GM19455 (cell line): Measurements from ENCODE around the gene MTRF1.
"Not testable (repeated sequence)": the region's sequence is repeated elsewhere in the genome, so short reads cannot be mapped to it uniquely, and the experiment has no call there.

Experiments used
- ATAC-seq: cut with Tn5 transposase; IDR thresholded peaks from one replicate; pipeline ENCODE4 v1.9.1; 2021; ENCODE audit not compliant: unreplicated experiment

MTRF1 gene

DNA sequence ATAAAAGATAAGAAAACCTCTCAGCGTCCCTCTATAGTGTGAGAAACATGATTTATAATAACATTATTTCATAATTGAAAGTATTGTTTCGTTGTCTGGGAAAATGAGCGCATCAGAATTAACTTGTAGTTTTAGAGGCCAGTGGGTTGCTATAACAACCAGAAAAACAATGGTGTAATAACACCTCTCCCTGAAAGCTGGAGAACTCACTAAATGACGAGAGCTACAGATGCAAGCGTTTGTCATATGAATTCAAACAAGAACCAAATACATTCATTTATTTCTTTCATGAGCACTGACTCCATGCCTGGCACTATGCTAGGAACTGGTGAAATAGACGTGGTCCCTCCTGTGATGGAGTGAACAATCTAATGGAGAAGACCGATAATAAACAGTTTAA, 85.3 kb downstream of the MTRF1 start:
- ATAC-seq, result no peak

GRCh38 chr13:41177616-41178015, 85.8 kb downstream of the MTRF1 start:
- no peak for ATAC-seq

DNA sequence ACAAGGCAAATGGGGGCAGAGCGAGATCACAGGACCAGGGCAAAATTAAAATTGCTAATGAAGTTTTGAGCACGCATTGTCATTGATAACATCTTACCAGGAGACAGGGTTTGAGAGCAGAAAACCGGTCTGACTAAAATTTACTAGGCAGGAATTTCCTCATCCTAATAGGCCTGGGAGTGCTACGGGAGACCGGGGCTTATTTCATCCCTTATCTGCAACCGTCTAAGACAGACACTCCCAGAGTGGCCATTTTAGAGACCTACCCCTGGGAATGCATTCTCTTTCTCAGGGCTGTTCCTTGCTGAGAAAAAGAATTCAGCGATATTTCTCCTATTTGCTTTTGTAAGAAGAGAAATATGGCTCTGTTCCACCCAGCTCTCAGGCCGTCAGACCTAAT, 87.8 kb downstream of the MTRF1 start:
- ATAC-seq, result not testable (repeated sequence)
